Spleen (tissue), 11 donors: ENCODE data around the gene OR6S1. TPM values are rescaled to one million over a fixed set of nuclear protein-coding genes. Genes with fewer than 3 reads are reported as not detected.

Source experiments
- DNase-seq: peaks from one replicate; pipeline ENCODE4 v3.0.0-alpha.2; 2020
- H3K27ac ChIP-seq, 8 donors: fragments of 200-600 bp; sonication (generic) in 7 of 8; 1 replicate in 4 of 8; 2 replicates in 4 of 8; pipeline versions ENCODE4 v1.5.0 to v1.8.0; 2016 to 2021; ENCODE audit warnings: inconsistent platforms in 4 of 8, mild to moderate bottlenecking in 4 of 8, moderate library complexity in 1 of 8
- H3K27me3 ChIP-seq, 7 donors: fragments of 200-600 bp; sonication (generic) in 6 of 7; replicated peaks in 1 of 7; 1 replicate in 4 of 7; 2 replicates in 3 of 7; pipeline versions ENCODE4 v1.5.0 to v1.8.0; 2016 to 2021; ENCODE audit warnings: inconsistent platforms in 3 of 7, mild to moderate bottlenecking in 1 of 7
- H3K36me3 ChIP-seq, 6 donors: fragments of 200-600 bp; sonication (generic) in 5 of 6; 1 replicate in 4 of 6; 2 replicates in 2 of 6; pipeline versions ENCODE4 v1.5.0 to v1.8.0; 2016 to 2021; ENCODE audit warnings: inconsistent platforms in 2 of 6
- H3K4me1 ChIP-seq, 6 donors: fragments of 200-600 bp; sonication (generic) in 5 of 6; 1 replicate in 3 of 6; 2 replicates in 3 of 6; pipeline versions ENCODE4 v1.5.0 to v1.8.0; 2016 to 2021; ENCODE audit warnings: inconsistent platforms in 3 of 6
- H3K4me3 ChIP-seq, 8 donors: fragments of 200-600 bp; sonication (generic) in 7 of 8; 1 replicate in 4 of 8; 2 replicates in 4 of 8; pipeline versions ENCODE4 v1.5.0 to v1.8.0; 2016 to 2021; ENCODE audit warnings: inconsistent platforms in 4 of 8, mild to moderate bottlenecking in 4 of 8, moderate library complexity in 2 of 8
- H3K9me3 ChIP-seq, 8 donors: fragments of 200-600 bp; sonication (generic) in 7 of 8; 1 replicate in 4 of 8; 2 replicates in 4 of 8; pipeline versions ENCODE4 v1.5.0 to v1.8.0; 2016 to 2021; ENCODE audit warnings: inconsistent platforms in 4 of 8
- CTCF ChIP-seq, 11 experiments: fragments of 200-600 bp in 7 of 11; fragments of 450-650 bp in 4 of 11; sonication (generic) in 4 of 11; IDR thresholded peaks in 8 of 11; conservative IDR thresholded peaks in 3 of 11; 1 replicate in 7 of 11; 2 replicates in 4 of 11; pipeline versions ENCODE4 v1.4.0 to v1.8.0; 2016 to 2021; ENCODE audit warnings: antibody characterized with exemption in 11 of 11, inconsistent platforms in 4 of 11, mild to moderate bottlenecking in 1 of 11
- POLR2A ChIP-seq, 3 donors: fragments of 450-650 bp; IDR thresholded peaks; one replicate each; pipeline ENCODE4 v1.5.1; 2017; ENCODE audit warnings: antibody characterized with exemption in 3 of 3, mild to moderate bottlenecking in 1 of 3
- POLR2AphosphoS5 ChIP-seq, 3 donors: sonication (generic); formaldehyde crosslinking; IDR thresholded peaks; one replicate each; pipeline ENCODE4 v1.5.1; 2017; ENCODE audit warnings: antibody characterized with exemption in 3 of 3
- WGBS, 5 donors: extraction: QIAGEN DNeasy Blood & Tissue Kit in 3 of 5; methylation state at CpG; one replicate each; pipeline versions ENCODE4 v1.1.5 to v1.1.7; 2013 to 2018; 5-methylcytosine and 5-hydroxymethylcytosine counted together
- intact Hi-C: fragments of 100-400 bp; cut with DNase I; formaldehyde crosslinking; loops from one replicate; pipeline ENCODE4 v1.15.0; 2023; ENCODE audit warnings: low total_unique reads
- polyA plus RNA-seq, 3 donors: library from polyadenylated mRNA; stranded (reverse); fragments of 200-250 nt; gene quantifications; one replicate each; pipeline ENCODE4 v1.2.1, GENCODE V29; 2013
- total RNA-seq, 7 donors: library from RNA; depleted of rRNA in 3 of 7; stranded (reverse); fragments of >200 nt in 3 of 7; fragmentation: NEBNext Ultra II Directional in 4 of 7; extraction: Animal tissue kit (Norgen Biotek cat#: 25700) in 4 of 7; gene quantifications; one replicate each; pipeline versions ENCODE4 v1.1.0 to v1.2.1, GENCODE V29; 2016 to 2021
- donor health status: healthy with polysubstance abuse.
- donor health status: DM: no; HTN: no; CAD: no; lungs with moderate emphysema.
- donor health status: DM: no; HTN: no; CAD: no.
- donor health status: Bipolar disorder and iron deficiency.
- donor health status: healthy.
- donor health status: DM: no; HTN: no; CAD: no.
- donor health status: DM: yes; HTN: yes; CAD: no.

The OR6S1 gene
- total and polyA plus RNA-seq, 10 donors: 0.10 to 0.77 (median 0.27) TPM; not detected in 7

- intact Hi-C loops: no loop called here
- Histone ChIP-seq H3K27me3 (peaks cover 0 to 25% (median 0%) of the 10 kb centered on the region in 7 donors), H3K36me3 (no peaks in the 10 kb centered on the region), H3K27ac (no peak overlapping the region), H3K9me3 (no peaks in the 10 kb centered on the region), H3K4me3 (no peak overlapping the region), H3K4me1 (no peaks in the 10 kb centered on the region)
- 90 to 94% (median 92%) methylated on average over 7 of the region's 7 CpGs for whole genome bisulfite sequencing, 5 donors
- no peak for DNase-seq
- TF ChIP-seq CTCF (IDR thresholded peaks at IDR 0.05 in 8 of 11, conservative IDR thresholded peaks at IDR 0.05 in 3 of 11): no peak
- no peak for TF ChIP-seq POLR2A (IDR thresholded peaks at IDR 0.05)
- TF ChIP-seq POLR2AphosphoS5 (IDR thresholded peaks at IDR 0.05): no peak
These were observed 691 bp upstream of the OR6S1 start for GRCh38 chr14:20642182-20642581.

GRCh38 chr14:20632831-20633691 is 8.4 kb downstream of the OR6S1 start:
- H3K36me3 ChIP-seq: no peaks in the 10 kb centered on the region
- peak; percentile 67 for DNase-seq
- H3K4me3 ChIP-seq: peak overlapping the region; percentile 3 to 65 (median 28)
- peaks cover 11 to 53% (median 34%) of the 10 kb centered on the region in 6 donors for H3K4me1 ChIP-seq
- no peak overlapping the region for H3K27ac ChIP-seq
- H3K27me3 ChIP-seq: peaks cover 0 to 79% (median 15%) of the 10 kb centered on the region in 7 donors
- no peaks in the 10 kb centered on the region for H3K9me3 ChIP-seq
- TF ChIP-seq POLR2AphosphoS5 (IDR thresholded peaks at IDR 0.05): no peak
- no peak for TF ChIP-seq POLR2A (IDR thresholded peaks at IDR 0.05)
- no peak for TF ChIP-seq CTCF (IDR thresholded peaks at IDR 0.05 in 8 of 11, conservative IDR thresholded peaks at IDR 0.05 in 3 of 11)
- WGBS, 5 donors: 5 to 13% (median 9%) methylated on average over 42 to 45 of the region's 45 CpGs
- intact Hi-C loops: no loop called here

- intact Hi-C loops: no loop called here
- peaks cover 11 to 59% (median 34%) of the 10 kb centered on the region in 6 donors for H3K4me1 ChIP-seq
- no peak for TF ChIP-seq CTCF (IDR thresholded peaks at IDR 0.05 in 8 of 11, conservative IDR thresholded peaks at IDR 0.05 in 3 of 11)
- H3K4me3 ChIP-seq: peak overlapping the region; percentile 3 to 65 (median 28)
- H3K9me3 ChIP-seq: no peaks in the 10 kb centered on the region
- DNase-seq: no peak
- peaks cover 0 to 81% (median 15%) of the 10 kb centered on the region in 7 donors for H3K27me3 ChIP-seq
- no peaks in the 10 kb centered on the region for H3K36me3 ChIP-seq
- 1 to 3% (median 1%) methylated on average over 19 of the region's 19 CpGs for WGBS, 5 donors
- H3K27ac ChIP-seq: no peak overlapping the region
These were observed 9.1 kb downstream of the OR6S1 start for GRCh38 chr14:20632448-20632830.

- intact Hi-C loops: no loop called here
- H3K27ac ChIP-seq: no peak overlapping the region
- 0 to 3% (median 2%) methylated on average over 16 to 18 of the region's 18 CpGs for WGBS, 5 donors
These were observed 9.6 kb downstream of the OR6S1 start for GRCh38 chr14:20631880-20632389.

More at GRCh38 chr14:20631880-20632389, 9.6 kb downstream of the OR6S1 start:
- TF ChIP-seq CTCF (IDR thresholded peaks at IDR 0.05 in 8 of 11, conservative IDR thresholded peaks at IDR 0.05 in 3 of 11) (no peak), POLR2AphosphoS5 (IDR thresholded peaks at IDR 0.05) (no peak), POLR2A (IDR thresholded peaks at IDR 0.05) (no peak)
- H3K9me3 ChIP-seq: no peaks in the 10 kb centered on the region
- H3K4me3 ChIP-seq: peak overlapping the region in 7 of 8 donors; percentile 17 to 65 (median 29)
- peak; percentile 80 for DNase-seq
- no peaks in the 10 kb centered on the region for H3K36me3 ChIP-seq
- H3K4me1 ChIP-seq: peaks cover 11 to 64% (median 35%) of the 10 kb centered on the region in 6 donors
- H3K27me3 ChIP-seq: peaks cover 0 to 85% (median 15%) of the 10 kb centered on the region in 7 donors
